Measurements from ENCODE around the gene CAMK2N2. TPM values are rescaled to one million over a fixed set of nuclear protein-coding genes. Genes with fewer than 3 reads are reported as not detected.

The CAMK2N2 gene
- polyA plus RNA-seq, 2 donors, result 0.06 to 0.12 TPM

GRCh38 chr3:184259396-184259877 lies 1.9 kb downstream of the CAMK2N2 start:
- Histone ChIP-seq H3K9me3 (ENCODE audit: control insufficient read depth in 2 of 2, insufficient read depth in 1 of 2, low read depth in 1 of 2, low read length in 1 of 2) (no peaks in the 10 kb centered on the region), H3K27me3 (ENCODE audit: control insufficient read depth in 1 of 2, insufficient read depth in 2 of 2, low read length in 2 of 2) (peaks cover 0 to 13% of the 10 kb centered on the region in 2 donors), H3K4me3 (ENCODE audit: low read depth in 1 of 2, low read length in 2 of 2) (peak overlapping the region in 1 of 2 donors; percentile 30), H3K36me3 (ENCODE audit: control insufficient read depth in 2 of 2, insufficient read depth in 2 of 2, low read length in 1 of 2) (no peaks in the 10 kb centered on the region), H3K27ac (ENCODE audit: low read depth in 2 of 2, low read length in 1 of 2) (no peak overlapping the region), H3K4me1 (ENCODE audit: control insufficient read depth in 2 of 2, insufficient read depth in 2 of 2, low read length in 1 of 2) (peaks cover 17 to 21% of the 10 kb centered on the region in 2 donors)
- 22 to 24% methylated on average over 14 to 28 of the region's 28 CpGs for WGBS, 2 donors

GRCh38 chr3:184258926-184259325 lies 2.4 kb downstream of the CAMK2N2 start:
- Histone ChIP-seq H3K4me3 (ENCODE audit: low read depth in 1 of 2, low read length in 2 of 2) (no peak overlapping the region), H3K4me1 (ENCODE audit: control insufficient read depth in 2 of 2, insufficient read depth in 2 of 2, low read length in 1 of 2) (peaks cover 17 to 21% of the 10 kb centered on the region in 2 donors), H3K36me3 (ENCODE audit: control insufficient read depth in 2 of 2, insufficient read depth in 2 of 2, low read length in 1 of 2) (no peaks in the 10 kb centered on the region), H3K27me3 (ENCODE audit: control insufficient read depth in 1 of 2, insufficient read depth in 2 of 2, low read length in 2 of 2) (peaks cover 0 to 13% of the 10 kb centered on the region in 2 donors), H3K27ac (ENCODE audit: low read depth in 2 of 2, low read length in 1 of 2) (no peak overlapping the region), H3K9me3 (ENCODE audit: control insufficient read depth in 2 of 2, insufficient read depth in 1 of 2, low read depth in 1 of 2, low read length in 1 of 2) (no peaks in the 10 kb centered on the region)
- WGBS, 2 donors, result 91% methylated on average over 5 of the region's 5 CpGs

DNA sequence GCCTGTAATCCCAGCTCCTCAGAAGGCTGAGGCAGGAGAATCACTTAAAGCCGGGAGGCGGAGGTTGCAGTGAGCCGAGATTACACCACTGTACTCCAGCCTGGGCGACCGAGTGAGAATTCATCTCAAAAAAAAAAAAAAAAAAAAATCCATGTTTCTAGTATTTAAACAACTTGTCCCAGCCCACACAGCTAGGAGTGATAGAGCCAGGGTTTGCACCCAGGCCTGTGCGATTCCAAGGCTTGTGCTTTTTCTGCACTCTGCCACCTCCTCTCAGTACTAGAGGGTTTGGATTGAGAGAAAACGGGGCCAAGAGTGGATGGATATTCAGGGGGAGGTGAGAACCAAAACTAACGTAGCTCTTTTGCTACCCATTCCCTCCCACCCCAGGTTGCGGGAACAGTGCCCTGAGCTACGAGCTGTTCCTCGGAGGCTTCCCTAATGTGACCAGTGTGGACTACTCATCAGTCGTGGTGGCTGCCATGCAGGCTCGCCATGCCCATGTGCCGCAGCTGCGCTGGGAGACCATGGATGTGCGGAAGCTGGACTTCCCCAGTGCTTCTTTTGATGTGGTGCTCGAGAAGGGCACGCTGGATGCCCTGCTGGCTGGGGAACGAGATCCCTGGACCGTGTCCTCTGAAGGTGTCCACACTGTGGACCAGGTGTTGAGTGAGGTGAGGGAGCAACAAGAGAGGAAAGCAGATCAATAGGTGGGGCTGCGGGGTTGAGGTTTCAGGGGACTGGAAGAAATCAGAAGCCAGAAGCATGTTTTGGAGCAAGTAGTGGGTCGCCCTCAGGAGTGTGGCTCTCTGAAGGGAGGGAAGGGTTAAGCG lies 4.1 kb downstream of the CAMK2N2 start:
- WGBS, 2 donors, result 94% methylated on average over 23 of the region's 23 CpGs
- no peaks in the 10 kb centered on the region for H3K9me3 ChIP-seq (ENCODE audit: control insufficient read depth in 2 of 2, insufficient read depth in 1 of 2, low read depth in 1 of 2, low read length in 1 of 2)
- H3K27me3 ChIP-seq (ENCODE audit: control insufficient read depth in 1 of 2, insufficient read depth in 2 of 2, low read length in 2 of 2), result peaks cover 0 to 10% of the 10 kb centered on the region in 2 donors

GRCh38 chr3:184255291-184256039 lies 5.9 kb downstream of the CAMK2N2 start:
- WGBS, 2 donors, result 87 to 88% methylated on average over 3 of the region's 3 CpGs
- no peak overlapping the region for H3K4me3 ChIP-seq (ENCODE audit: low read depth in 1 of 2, low read length in 2 of 2)
- no peaks in the 10 kb centered on the region for H3K27me3 ChIP-seq (ENCODE audit: control insufficient read depth in 1 of 2, insufficient read depth in 2 of 2, low read length in 2 of 2)
- no peaks in the 10 kb centered on the region for H3K36me3 ChIP-seq (ENCODE audit: control insufficient read depth in 2 of 2, insufficient read depth in 2 of 2, low read length in 1 of 2)
- no peaks in the 10 kb centered on the region for H3K9me3 ChIP-seq (ENCODE audit: control insufficient read depth in 2 of 2, insufficient read depth in 1 of 2, low read depth in 1 of 2, low read length in 1 of 2)
- peaks cover 5 to 6% of the 10 kb centered on the region in 2 donors for H3K4me1 ChIP-seq (ENCODE audit: control insufficient read depth in 2 of 2, insufficient read depth in 2 of 2, low read length in 1 of 2)
- no peak overlapping the region for H3K27ac ChIP-seq (ENCODE audit: low read depth in 2 of 2, low read length in 1 of 2)

More for the DNA sequence above, 4.1 kb downstream of the CAMK2N2 start:
- Histone ChIP-seq H3K4me3 (ENCODE audit: low read depth in 1 of 2, low read length in 2 of 2) (no peak overlapping the region), H3K36me3 (ENCODE audit: control insufficient read depth in 2 of 2, insufficient read depth in 2 of 2, low read length in 1 of 2) (no peaks in the 10 kb centered on the region), H3K27ac (ENCODE audit: low read depth in 2 of 2, low read length in 1 of 2) (no peak overlapping the region), H3K4me1 (ENCODE audit: control insufficient read depth in 2 of 2, insufficient read depth in 2 of 2, low read length in 1 of 2) (peaks cover 16 to 17% of the 10 kb centered on the region in 2 donors)

GRCh38 chr3:184250167-184250828 lies 11.1 kb downstream of the CAMK2N2 start:
- Histone ChIP-seq H3K4me1 (ENCODE audit: control insufficient read depth in 2 of 2, insufficient read depth in 2 of 2, low read length in 1 of 2) (no peaks in the 10 kb centered on the region), H3K27me3 (ENCODE audit: control insufficient read depth in 1 of 2, insufficient read depth in 2 of 2, low read length in 2 of 2) (no peaks in the 10 kb centered on the region), H3K27ac (ENCODE audit: low read depth in 2 of 2, low read length in 1 of 2) (peak overlapping the region; percentile 55 to 76), H3K9me3 (ENCODE audit: control insufficient read depth in 2 of 2, insufficient read depth in 1 of 2, low read depth in 1 of 2, low read length in 1 of 2) (no peaks in the 10 kb centered on the region), H3K36me3 (ENCODE audit: control insufficient read depth in 2 of 2, insufficient read depth in 2 of 2, low read length in 1 of 2) (peaks cover 0 to 4% of the 10 kb centered on the region in 2 donors), H3K4me3 (ENCODE audit: low read depth in 1 of 2, low read length in 2 of 2) (peak overlapping the region; percentile 62 to 80)
- 11 to 12% methylated on average over 20 of the region's 20 CpGs for WGBS, 2 donors

DNA sequence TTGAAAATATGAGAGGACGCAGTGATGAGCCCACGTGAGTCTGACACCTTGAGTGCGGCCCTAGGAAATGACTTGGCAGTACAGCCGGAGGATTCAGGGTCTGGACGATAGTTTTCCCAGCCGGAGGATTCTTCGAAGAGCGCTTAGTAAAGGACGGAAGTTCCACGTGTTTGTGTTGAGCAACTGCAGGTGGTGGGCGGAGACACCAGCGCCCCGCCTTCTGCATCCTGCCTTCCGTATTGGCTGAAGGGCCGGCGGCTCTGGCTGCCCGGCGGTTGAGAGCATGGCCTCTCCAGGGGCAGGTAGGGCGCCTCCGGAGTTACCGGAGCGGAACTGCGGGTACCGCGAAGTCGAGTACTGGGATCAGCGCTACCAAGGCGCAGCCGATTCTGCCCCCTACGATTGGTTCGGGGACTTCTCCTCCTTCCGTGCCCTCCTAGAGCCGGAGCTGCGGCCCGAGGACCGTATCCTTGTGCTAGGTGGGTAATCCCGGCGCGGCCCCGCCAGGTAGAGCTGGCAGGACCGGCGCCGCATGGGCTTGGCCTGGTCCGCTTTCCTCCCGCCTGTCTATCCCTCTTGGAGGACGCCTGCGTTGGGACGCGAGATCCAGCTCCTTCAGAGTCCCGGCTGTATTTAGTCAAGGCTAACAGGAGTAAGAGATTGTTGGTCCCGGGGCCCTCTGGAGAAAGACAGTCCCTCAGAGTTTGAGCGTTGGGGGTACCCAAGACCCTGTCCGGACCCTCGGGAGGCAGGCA lies 11.8 kb downstream of the CAMK2N2 start, which contains the start of gene EEF1AKMT4:
Gene EEF1AKMT4 (plus strand): TSS at position 261 of the 755 bp plus-strand sequence. CDS start 23 bp downstream, at position 284.
- no peaks in the 10 kb centered on the region for H3K4me1 ChIP-seq (ENCODE audit: control insufficient read depth in 2 of 2, insufficient read depth in 2 of 2, low read length in 1 of 2)
- H3K4me3 ChIP-seq (ENCODE audit: low read depth in 1 of 2, low read length in 2 of 2), result peak within 1 kb of the TSS; percentile 80 to 93
- H3K27ac ChIP-seq (ENCODE audit: low read depth in 2 of 2, low read length in 1 of 2), result peak within 1 kb of the TSS; percentile 81 to 88
- peaks cover 5 to 11% of the 10 kb centered on the region in 2 donors for H3K36me3 ChIP-seq (ENCODE audit: control insufficient read depth in 2 of 2, insufficient read depth in 2 of 2, low read length in 1 of 2)
- no peaks in the 10 kb centered on the region for H3K27me3 ChIP-seq (ENCODE audit: control insufficient read depth in 1 of 2, insufficient read depth in 2 of 2, low read length in 2 of 2)
- WGBS, 2 donors, result 0 to 1% methylated on average over 54 of the region's 54 CpGs
- H3K9me3 ChIP-seq (ENCODE audit: control insufficient read depth in 2 of 2, insufficient read depth in 1 of 2, low read depth in 1 of 2, low read length in 1 of 2), result no peaks in the 10 kb centered on the region

DNA sequence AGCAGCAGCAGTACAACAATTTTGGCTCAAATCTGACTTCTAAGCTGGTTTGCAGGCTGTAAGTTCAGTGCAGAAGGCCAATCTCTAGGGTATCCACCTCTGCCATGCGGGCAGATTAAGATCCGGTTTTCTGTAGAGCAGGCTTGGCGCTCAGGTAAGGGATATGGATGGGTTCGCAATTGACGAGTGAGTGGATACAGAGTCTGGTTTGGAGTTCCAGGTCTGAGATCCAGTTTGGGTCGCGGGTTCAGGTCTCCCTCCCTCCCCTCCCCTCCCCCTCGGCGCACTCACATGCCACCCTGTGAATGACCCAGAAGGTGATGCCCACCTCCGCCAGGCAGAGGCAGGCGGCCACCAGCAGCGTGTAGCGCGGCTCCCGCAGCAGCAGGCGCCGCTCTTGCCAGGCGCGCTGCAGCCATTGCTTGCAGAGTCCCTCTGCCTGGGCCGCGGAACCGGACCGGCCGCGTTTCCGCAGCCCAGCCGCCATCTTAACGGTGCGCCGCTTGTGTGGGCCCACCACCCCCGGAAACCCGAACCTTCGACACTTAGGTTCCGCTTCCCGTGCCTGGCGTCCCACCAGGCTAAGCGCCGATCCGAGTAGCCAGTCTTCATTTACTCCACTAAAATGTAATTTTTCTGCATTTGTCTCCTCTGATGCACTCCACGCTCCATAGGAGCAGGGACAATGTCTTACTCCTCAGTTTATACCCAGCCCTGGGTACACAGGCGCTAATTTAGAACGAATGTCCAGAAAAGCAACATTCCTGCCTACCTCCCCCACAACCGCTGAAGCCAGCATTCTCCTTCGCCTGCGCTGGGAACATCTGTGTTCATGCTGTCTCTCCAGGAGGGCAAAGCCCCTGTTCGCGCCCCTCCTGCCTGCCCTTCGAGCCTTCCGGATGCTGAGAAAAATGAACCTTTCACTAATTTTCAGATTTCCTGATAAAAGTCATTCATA lies 12.6 kb downstream of the CAMK2N2 start, which contains the start of gene ALG3:
Gene ALG3 (minus strand): TSS at position 509 of the 958 bp plus-strand sequence. CDS start 22 bp downstream, at position 487.
- peaks cover 6 to 15% of the 10 kb centered on the region in 2 donors for H3K36me3 ChIP-seq (ENCODE audit: control insufficient read depth in 2 of 2, insufficient read depth in 2 of 2, low read length in 1 of 2)
- 0% methylated on average over 47 to 49 of the region's 49 CpGs for WGBS, 2 donors
- no peaks in the 10 kb centered on the region for H3K9me3 ChIP-seq (ENCODE audit: control insufficient read depth in 2 of 2, insufficient read depth in 1 of 2, low read depth in 1 of 2, low read length in 1 of 2)
- H3K27me3 ChIP-seq (ENCODE audit: control insufficient read depth in 1 of 2, insufficient read depth in 2 of 2, low read length in 2 of 2), result no peaks in the 10 kb centered on the region
- peak within 1 kb of the TSS; percentile 80 to 93 for H3K4me3 ChIP-seq (ENCODE audit: low read depth in 1 of 2, low read length in 2 of 2)
- H3K27ac ChIP-seq (ENCODE audit: low read depth in 2 of 2, low read length in 1 of 2), result peak within 1 kb of the TSS; percentile 81 to 88
- H3K4me1 ChIP-seq (ENCODE audit: control insufficient read depth in 2 of 2, insufficient read depth in 2 of 2, low read length in 1 of 2), result no peaks in the 10 kb centered on the region

DNA sequence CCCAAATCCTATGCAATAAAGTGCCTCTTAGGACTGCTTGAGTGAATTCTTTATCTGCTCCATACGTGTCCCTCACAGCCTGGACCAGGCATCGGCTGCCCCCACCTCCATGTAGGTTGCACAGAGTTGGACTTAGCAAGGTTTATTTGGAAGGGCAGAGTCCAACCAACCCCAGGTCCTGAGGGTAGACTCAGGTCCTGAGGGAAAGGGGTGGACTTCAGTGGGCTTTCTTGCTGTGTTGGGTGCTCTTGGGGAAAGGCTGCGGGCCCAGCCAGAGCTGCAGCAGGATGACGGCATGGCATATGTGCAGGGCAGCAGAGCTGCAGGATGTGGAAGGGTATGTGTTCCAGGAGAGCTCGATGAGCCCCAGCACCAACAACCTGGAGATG lies 19.1 kb downstream of the CAMK2N2 start:
- Histone ChIP-seq H3K36me3 (ENCODE audit: control insufficient read depth in 2 of 2, insufficient read depth in 2 of 2, low read length in 1 of 2) (peaks cover 9 to 29% of the 10 kb centered on the region in 2 donors), H3K27me3 (ENCODE audit: control insufficient read depth in 1 of 2, insufficient read depth in 2 of 2, low read length in 2 of 2) (no peaks in the 10 kb centered on the region), H3K4me3 (ENCODE audit: low read depth in 1 of 2, low read length in 2 of 2) (no peak overlapping the region), H3K9me3 (ENCODE audit: control insufficient read depth in 2 of 2, insufficient read depth in 1 of 2, low read depth in 1 of 2, low read length in 1 of 2) (no peaks in the 10 kb centered on the region), H3K27ac (ENCODE audit: low read depth in 2 of 2, low read length in 1 of 2) (no peak overlapping the region), H3K4me1 (ENCODE audit: control insufficient read depth in 2 of 2, insufficient read depth in 2 of 2, low read length in 1 of 2) (peaks cover 4 to 10% of the 10 kb centered on the region in 2 donors)
- WGBS, 2 donors, result 76 to 82% methylated on average over 5 of the region's 5 CpGs

All from esophagus (tissue), 2 donors.